Transverse colon (tissue), 4 donors: ENCODE data around the gene CD69.

Experiments
- CTCF ChIP-seq, 5 experiments: fragments of 200-600 bp in 3 of 5; fragments of 450-650 bp in 2 of 5; sonication (generic) in 3 of 5; IDR thresholded peaks; 1 replicate in 2 of 5; 2 replicates in 3 of 5; pipeline ENCODE4 v1.5.1; 2016 to 2017; ENCODE audit warnings: antibody characterized with exemption in 5 of 5, inconsistent platforms in 3 of 5, mild to moderate bottlenecking in 2 of 5, moderate library complexity in 1 of 5
- POLR2AphosphoS5 ChIP-seq, 3 donors: sonication (generic); formaldehyde crosslinking; IDR thresholded peaks; one replicate each; pipeline ENCODE4 v1.6.1; 2016; ENCODE audit warnings: antibody characterized with exemption in 3 of 3

GRCh38 chr12:9730591-9730990 lies 30.1 kb downstream of the CD69 start:
- TF ChIP-seq CTCF (IDR thresholded peaks at IDR 0.05) (no peak), POLR2AphosphoS5 (IDR thresholded peaks at IDR 0.05) (no peak)
